Cardiac muscle cell (in vitro differentiated cells and primary cell): ENCODE results near the gene ALG5. TPM values are rescaled to one million over a fixed set of nuclear protein-coding genes. Genes with fewer than 3 reads are reported as not detected.

Experiments
- DNase-seq, 2 donors: peaks; one replicate each; pipeline versions ENCODE4 v3.0.0 to v3.0.0-alpha.2; 2010 to 2017; ENCODE audit warnings: low read depth in 1 of 2, low spot score in 1 of 2
- H3K27ac ChIP-seq: fragments of 200-600 bp; sonication (generic); 2 replicates; pipeline ENCODE4 v1.5.1; 2016
- H3K27me3 ChIP-seq: fragments of 200-600 bp; sonication (generic); 2 replicates; pipeline ENCODE4 v1.6.0; 2016; ENCODE audit warnings: control low read depth
- H3K36me3 ChIP-seq: fragments of 200-600 bp; sonication (generic); 2 replicates; pipeline ENCODE4 v1.5.1; 2016; ENCODE audit warnings: control low read depth
- H3K4me1 ChIP-seq: fragments of 200-600 bp; sonication (generic); 2 replicates; pipeline ENCODE4 v1.8.1; 2017; ENCODE audit warnings: low read depth, mild to moderate bottlenecking, mixed run types
- H3K4me3 ChIP-seq: fragments of 200-600 bp; sonication (generic); 2 replicates; pipeline ENCODE4 v1.5.1; 2016; ENCODE audit warnings: mild to moderate bottlenecking
- H3K9me3 ChIP-seq: fragments of 200-600 bp; sonication (generic); 2 replicates; pipeline ENCODE4 v1.5.1; 2017; ENCODE audit warnings: low read depth, mild to moderate bottlenecking, control low read depth
- polyA plus RNA-seq: library from polyadenylated mRNA; unstranded; fragments of >200 nt; fragmentation: Nextera tagmentation; extraction: Ambion mirVana; gene quantifications from 2 replicates; pipeline ENCODE4 v1.2.1, GENCODE V29; 2016
- total RNA-seq: library from RNA; depleted of rRNA; stranded (reverse); fragments of >200 nt; gene quantifications from 2 replicates; pipeline ENCODE4 v1.2.3, GENCODE V29; 2016
- TF ChIP-seq, protein P1 (sequence below): IDR thresholded peaks from 2 replicates; pipeline ENCODE4 v1.5.1; 2012; ENCODE audit warnings: low read depth, mild to moderate bottlenecking, low read length

Gene ALG5
- total and polyA plus RNA-seq, 2 experiments from 2014 or later, result 15.1 to 56.0 TPM

DNA sequence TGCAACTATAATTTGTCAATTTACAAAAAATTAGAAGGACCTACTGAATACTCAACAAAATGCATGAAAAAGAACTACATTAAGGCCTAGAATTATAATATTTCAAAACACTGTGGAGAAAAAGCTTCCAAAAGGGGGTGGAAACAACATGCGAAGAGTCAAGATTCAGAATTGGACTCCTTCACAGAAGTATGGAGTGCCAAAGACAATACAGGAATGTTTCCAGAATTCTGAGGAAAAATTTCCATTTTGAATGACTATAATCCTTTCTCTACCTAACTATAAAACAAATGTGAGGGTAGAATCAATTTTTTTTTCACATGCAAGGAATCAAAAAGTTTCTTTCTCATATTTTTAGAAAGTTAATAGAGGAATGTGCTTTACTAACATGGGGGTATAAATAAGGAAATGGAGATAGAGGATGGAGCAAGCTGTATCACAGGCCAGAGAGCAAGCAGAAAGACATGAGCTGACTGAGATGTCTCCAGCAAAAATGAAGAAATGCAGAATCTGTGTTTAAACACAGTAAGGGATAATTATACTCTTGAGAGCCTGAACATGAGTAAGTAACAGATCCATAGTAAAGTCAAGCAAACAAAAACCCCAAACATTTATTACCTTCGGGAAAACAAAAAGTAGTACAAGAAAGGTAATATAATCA lies 39.6 kb downstream of the ALG5 start:
- no peak for DNase-seq
- H3K36me3 ChIP-seq, result peaks cover 13% of the 10 kb centered on the region
- H3K4me1 ChIP-seq, result no peaks in the 10 kb centered on the region
- H3K4me3 ChIP-seq, result no peak overlapping the region
- TF ChIP-seq, protein P1, sequence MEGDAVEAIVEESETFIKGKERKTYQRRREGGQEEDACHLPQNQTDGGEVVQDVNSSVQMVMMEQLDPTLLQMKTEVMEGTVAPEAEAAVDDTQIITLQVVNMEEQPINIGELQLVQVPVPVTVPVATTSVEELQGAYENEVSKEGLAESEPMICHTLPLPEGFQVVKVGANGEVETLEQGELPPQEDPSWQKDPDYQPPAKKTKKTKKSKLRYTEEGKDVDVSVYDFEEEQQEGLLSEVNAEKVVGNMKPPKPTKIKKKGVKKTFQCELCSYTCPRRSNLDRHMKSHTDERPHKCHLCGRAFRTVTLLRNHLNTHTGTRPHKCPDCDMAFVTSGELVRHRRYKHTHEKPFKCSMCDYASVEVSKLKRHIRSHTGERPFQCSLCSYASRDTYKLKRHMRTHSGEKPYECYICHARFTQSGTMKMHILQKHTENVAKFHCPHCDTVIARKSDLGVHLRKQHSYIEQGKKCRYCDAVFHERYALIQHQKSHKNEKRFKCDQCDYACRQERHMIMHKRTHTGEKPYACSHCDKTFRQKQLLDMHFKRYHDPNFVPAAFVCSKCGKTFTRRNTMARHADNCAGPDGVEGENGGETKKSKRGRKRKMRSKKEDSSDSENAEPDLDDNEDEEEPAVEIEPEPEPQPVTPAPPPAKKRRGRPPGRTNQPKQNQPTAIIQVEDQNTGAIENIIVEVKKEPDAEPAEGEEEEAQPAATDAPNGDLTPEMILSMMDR, result no peak
- H3K9me3 ChIP-seq, result no peaks in the 10 kb centered on the region
- no peak overlapping the region for H3K27ac ChIP-seq
- H3K27me3 ChIP-seq, result no peaks in the 10 kb centered on the region

GRCh38 chr13:36954542-36954941 lies 44.6 kb downstream of the ALG5 start:
- H3K4me3 ChIP-seq, result no peak overlapping the region
- no peaks in the 10 kb centered on the region for H3K9me3 ChIP-seq
- H3K27ac ChIP-seq, result no peak overlapping the region
- DNase-seq, result no peak
- TF ChIP-seq, protein P1, result no peak
- H3K27me3 ChIP-seq, result no peaks in the 10 kb centered on the region
- no peaks in the 10 kb centered on the region for H3K36me3 ChIP-seq
- no peaks in the 10 kb centered on the region for H3K4me1 ChIP-seq

DNA sequence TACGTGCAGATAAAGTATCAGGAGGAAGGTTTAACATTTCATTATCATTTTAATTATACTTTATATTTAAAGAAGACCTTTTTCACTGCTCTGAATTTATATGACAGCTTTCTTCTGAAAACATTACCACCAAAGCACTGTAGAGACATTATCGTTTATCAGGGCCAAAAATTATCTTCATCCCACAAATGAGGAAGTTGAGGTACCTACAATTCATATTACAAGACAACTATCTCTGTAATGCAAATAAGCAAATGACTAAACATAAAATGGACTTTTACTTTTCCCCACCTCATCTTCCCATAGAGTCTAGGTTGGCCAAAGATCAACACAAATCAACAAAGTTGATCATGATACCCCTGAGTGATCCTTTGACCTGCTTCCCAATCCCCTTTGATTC lies 48.2 kb downstream of the ALG5 start:
- Histone ChIP-seq H3K36me3 (no peaks in the 10 kb centered on the region), H3K27ac (no peak overlapping the region), H3K27me3 (no peaks in the 10 kb centered on the region), H3K4me3 (no peak overlapping the region), H3K9me3 (no peaks in the 10 kb centered on the region), H3K4me1 (no peaks in the 10 kb centered on the region)
- TF ChIP-seq, protein P1, result no peak
- DNase-seq, result no peak

DNA sequence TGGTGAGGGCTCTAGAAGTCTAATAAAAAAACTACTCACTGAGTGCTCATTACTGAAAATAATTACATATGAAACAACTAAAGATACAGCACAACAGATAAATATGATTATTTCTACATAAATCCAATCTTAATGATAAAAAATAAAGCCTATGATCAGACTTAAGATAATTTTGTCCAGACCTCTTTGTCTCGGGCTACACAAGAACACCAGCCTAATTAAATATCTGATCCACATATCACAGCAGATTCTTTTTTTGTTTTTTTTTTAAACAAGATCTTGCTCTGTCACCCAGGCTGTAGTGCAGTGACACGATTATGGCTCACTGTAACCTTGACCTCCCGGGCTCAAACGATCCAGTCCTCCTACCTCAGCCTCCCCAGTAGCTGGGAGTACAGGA lies 48.8 kb downstream of the ALG5 start:
- no peak overlapping the region for H3K4me3 ChIP-seq
- no peaks in the 10 kb centered on the region for H3K36me3 ChIP-seq

GRCh38 chr13:36945078-36945477 lies 54.1 kb downstream of the ALG5 start:
- TF ChIP-seq, protein P1, result no peak
- DNase-seq, result no peak
- Histone ChIP-seq H3K36me3 (no peaks in the 10 kb centered on the region), H3K4me3 (no peak overlapping the region), H3K27me3 (no peaks in the 10 kb centered on the region), H3K4me1 (no peaks in the 10 kb centered on the region), H3K27ac (no peak overlapping the region), H3K9me3 (no peaks in the 10 kb centered on the region)

More for the DNA sequence above, 48.8 kb downstream of the ALG5 start:
- TF ChIP-seq, protein P1, result no peak
- DNase-seq, result no peak
- H3K27me3 ChIP-seq, result no peaks in the 10 kb centered on the region
- no peaks in the 10 kb centered on the region for H3K4me1 ChIP-seq
- H3K27ac ChIP-seq, result no peak overlapping the region
- H3K9me3 ChIP-seq, result no peaks in the 10 kb centered on the region

GRCh38 chr13:36925603-36926002 lies 73.5 kb downstream of the ALG5 start:
- Histone ChIP-seq H3K4me1 (peaks cover 11% of the 10 kb centered on the region), H3K9me3 (no peaks in the 10 kb centered on the region), H3K36me3 (no peaks in the 10 kb centered on the region), H3K27ac (no peak overlapping the region), H3K27me3 (no peaks in the 10 kb centered on the region), H3K4me3 (no peak overlapping the region)
- TF ChIP-seq, protein P1, result no peak
- DNase-seq, result no peak
